HG03442 (cell line): Measurements from ENCODE around the gene RERG.

Experiments used
- ATAC-seq: cut with Tn5 transposase; IDR thresholded peaks from one replicate; pipeline ENCODE4 v1.9.1; 2021; ENCODE audit warnings: mild to moderate bottlenecking, moderate library complexity; ENCODE audit not compliant: unreplicated experiment

RERG gene

DNA sequence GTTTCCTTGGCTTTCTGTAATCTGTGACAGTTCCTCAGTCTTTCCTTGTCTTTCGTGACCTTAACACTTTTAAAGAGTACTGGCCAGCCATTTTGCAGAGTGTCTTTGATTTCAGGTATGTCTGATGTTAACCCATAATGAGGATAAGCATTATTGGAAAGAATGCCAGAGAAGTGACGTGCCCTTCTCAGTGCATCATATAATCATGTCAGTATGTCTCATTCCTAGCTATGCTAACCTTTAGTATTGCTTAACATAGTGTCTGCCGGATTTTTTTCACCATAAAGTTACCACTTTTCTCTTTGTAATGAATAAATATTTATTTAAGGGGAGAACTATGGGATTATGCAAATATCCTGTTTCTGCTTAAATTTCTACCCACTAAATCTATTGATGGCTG is 28.5 kb downstream of the RERG start:
- no peak for ATAC-seq

DNA sequence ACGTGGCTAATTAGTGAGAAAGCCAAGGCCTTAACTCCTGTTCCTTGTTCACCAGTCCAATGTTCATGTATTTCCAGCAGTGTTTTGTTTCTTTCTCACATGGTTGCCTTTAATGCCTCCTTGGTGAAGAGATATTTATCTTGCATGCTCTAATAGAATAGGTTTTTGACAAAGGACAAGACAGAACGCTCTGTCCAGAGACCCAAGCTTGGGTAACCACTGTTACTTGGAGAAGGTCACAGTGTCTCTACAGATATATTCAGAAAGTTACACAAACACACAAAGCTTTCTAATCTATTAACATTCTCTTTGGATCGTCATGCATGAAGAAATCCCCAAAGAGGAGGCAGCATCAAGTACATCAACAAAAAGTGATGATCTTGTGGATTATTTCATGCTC is 33.1 kb downstream of the RERG start:
- no peak for ATAC-seq

DNA sequence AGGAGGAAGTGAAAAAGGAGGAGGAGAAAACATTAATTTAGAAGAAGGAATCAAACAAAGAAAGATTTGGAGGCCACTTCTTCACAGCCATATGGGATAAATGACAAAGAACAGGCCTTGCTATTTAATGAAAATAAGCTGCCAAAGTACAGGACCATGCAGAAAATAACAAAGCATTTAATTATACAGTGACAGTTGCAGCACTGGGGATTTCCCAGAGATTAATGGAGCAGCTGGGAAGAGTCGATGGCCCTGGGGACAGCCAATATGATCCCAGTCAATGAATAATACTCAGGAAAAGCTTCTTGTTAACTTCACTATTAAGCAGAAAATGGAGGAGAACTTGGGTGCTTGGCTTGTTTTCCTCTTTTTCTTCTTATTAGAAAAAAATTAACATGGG is 34.6 kb downstream of the RERG start:
- no peak for ATAC-seq

DNA sequence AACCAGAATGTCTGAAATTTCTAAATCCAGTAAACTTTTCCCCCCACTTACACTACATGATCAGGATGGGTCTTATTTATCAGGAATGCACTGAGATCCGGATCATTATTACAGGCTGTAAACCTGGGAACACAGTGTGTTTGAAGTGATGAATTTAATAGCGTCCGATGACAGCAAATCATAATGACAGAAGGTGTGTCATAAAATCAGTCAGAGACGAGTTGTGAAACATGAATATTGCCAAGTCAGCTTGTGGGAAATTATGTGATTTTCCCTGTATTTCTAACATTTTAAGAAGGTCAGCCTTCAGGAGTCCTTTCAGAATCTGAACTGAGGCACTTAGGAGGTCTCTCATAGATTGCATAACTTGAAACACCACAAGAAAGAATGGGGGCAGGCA is 36.7 kb downstream of the RERG start:
- no peak for ATAC-seq

DNA sequence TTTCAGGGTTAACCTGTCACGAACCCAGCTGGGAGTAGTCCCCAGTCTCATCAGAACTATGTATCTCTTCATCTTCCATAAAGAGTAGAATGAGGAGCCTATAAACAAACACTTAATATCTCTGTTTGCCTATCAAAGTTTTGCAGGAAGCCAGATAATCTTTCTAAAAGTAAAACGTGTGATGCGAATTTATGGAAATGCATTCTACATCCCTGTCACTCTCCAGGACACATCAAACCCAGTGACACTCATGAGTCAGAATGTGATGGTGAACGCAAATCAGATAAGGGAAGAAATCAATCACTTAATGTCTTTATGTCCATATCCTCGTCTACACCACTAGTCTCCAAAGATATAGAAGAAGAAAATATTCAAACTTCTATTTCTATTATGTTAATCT is 37.4 kb downstream of the RERG start:
- no peak for ATAC-seq

DNA sequence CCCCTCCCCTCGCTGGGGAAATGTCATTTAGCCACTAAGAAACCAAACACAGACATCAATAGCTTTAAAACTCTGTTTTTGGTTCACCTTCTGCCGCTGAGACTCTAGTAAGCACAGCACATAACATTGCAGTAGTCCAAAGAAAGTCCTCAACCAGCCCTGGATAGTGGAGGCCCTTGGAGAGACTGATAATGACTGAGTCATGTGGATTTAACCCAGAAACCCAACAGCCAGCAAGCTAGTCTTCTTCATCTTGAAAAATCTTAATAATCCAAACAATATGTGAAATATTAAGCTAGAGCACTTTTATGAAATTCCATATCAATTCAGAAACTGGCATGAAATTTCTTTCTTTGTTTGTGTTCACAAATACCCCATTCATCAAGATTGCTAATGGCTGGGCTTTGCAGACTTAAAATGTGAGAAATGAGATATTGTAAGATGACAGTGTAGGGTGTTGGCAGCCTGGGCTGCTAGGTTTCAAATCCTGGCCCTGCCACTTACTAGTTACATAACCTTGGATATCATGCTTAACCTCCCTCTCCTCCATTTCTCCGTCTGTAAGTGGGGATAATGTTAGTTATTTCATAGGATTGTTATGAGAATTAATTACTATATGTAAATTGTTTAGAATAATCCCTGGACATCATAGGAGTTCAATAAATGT is 40.1 kb downstream of the RERG start:
- no peak for ATAC-seq

DNA sequence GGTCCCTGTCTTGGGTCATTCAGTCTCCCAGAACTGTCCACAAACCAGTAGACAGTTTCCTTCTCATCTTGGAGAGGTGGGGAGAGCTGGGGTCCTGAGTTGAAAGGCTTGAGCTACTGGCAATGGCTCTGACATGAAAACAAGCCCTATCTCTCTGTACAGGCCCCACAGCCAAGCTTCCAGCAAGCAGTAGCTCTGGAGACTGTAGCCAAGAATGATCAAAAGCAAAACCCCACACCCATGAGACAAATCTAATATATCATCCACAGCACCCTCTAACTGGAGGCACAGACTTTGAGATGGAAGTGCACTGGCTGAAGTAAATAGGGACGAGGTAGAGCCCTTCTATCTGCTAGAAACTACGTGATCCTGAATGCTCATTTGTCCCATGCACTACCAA is 40.9 kb downstream of the RERG start:
- no peak for ATAC-seq

DNA sequence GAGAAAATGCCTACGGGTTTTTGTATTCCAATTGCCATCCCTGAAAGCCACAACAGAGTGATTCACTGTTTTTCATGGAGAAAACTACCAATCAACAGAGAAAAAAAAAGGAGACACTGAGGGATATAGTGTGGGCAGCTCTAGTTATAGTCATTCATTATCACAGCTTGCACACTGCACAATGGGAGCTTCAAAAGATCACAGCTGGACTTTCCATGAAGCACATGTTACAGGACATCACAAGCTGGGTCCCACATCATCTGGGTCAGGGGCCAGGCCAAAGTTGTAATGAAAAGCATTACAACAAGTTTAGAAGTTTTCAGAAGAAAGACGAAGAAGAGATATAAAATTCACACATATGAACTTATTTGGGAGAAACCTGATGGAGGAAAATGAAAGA is 41.5 kb downstream of the RERG start:
- no peak for ATAC-seq

DNA sequence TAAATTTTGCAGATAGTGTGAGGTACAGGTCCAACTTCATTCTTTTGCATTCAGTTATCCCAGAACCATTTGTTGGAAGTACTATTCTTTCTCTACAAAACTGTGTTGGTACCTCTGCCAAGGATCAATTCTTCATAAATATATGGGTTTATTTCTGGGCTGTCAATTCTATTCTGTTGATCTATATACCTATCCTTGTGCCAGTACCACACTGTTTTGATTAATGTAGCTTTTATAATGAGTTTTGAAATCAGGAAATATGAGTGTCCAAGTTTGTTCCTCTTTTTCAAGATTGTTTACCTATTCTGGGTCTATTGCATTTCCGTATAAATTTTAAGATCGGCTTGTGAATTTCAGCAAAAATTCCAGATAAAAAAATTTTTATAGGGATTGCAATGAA is 48.1 kb downstream of the RERG start:
- ATAC-seq, result no peak

DNA sequence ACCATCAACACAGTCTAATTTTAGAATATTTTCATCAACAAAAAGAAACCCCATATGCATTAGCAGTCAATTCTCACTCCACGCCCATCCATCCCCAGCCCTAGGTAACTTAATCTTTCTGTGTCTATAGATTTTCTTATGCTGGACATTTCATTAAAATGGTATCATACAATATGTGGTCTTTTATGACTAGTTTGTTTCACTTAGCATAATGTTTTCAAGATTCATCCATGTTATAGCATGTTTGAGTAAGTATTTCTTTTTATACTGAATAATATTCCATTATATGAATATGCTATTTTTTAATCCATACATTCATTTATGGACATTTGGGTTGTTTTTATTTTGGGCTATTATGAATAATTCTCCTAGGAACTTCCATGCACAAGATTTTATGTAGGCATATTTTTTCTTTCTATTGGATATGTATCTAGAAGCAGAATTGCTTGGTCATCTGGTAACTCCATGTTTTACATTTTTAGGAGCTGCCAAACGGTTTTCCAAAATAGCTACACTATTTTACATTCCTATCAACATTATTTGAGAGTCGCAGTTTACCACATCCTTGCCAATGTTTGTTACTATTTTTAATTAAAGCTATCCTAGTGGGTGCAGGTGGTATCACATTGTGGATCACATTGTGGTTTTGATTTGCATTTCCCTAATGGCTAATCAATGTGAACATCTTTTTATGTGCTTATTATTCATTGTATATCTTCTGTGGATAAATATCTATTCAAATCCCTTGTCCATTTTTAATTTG is 49.0 kb downstream of the RERG start:
- ATAC-seq, result no peak

DNA sequence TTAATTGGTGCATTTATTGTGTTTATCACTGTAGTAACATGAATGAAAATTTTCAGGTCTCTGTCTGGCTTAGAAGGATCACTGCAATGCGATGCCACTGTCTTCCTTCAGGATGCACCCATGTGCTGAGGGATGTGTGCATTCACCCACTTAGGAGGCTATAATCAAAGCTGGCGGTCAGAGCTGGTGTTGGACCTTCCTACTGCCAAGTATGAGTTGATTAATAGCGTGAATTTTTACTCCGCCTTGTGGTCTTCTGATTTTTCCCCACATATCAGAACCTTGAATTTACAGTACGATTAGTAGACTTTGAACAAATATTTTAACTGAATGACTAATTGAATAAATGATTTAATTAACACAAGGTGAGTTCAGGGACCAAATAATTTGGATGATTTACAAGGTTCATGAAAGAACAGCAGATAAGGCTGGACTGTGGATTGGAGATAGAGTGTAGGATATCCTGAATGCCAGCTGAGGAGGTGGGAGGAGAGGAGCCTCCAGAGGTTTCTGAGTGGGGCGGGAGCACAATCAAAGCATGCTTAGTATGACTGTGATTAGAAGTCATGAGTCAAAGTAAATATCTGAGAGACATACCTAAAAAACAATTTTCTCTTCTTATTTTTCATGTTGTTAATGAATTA is 50.1 kb downstream of the RERG start:
- ATAC-seq, result no peak

DNA sequence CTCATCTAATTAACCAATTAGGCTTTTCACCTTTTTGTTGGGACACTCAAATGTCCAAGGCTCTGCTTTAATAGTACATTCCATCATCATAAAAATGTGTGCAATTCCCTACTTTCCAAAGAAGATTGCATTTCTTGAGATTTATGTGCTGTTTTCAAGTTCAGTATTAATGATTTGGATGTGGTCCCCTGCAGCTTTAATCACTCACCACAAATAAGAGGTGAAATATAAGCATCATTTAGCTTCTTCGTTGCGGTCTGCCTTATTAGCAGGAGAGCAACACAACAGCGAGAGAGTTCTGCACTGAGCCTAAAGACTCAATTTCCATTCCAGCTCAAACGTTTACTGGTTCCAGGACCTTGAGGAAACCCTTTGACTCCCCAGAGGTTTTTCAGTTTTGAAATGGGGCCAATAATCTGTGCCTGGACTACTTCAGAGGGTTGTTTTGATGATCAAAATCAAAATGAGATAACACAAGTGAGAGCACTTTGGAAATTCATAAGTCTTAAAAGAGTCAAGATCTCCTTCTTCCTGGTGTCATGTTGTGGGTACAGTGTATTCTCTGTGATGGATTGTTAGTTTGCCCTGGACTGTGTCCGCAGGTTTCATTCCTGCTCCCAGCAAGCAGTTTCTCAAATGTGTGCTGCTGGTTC is 53.1 kb downstream of the RERG start:
- ATAC-seq, result no peak

DNA sequence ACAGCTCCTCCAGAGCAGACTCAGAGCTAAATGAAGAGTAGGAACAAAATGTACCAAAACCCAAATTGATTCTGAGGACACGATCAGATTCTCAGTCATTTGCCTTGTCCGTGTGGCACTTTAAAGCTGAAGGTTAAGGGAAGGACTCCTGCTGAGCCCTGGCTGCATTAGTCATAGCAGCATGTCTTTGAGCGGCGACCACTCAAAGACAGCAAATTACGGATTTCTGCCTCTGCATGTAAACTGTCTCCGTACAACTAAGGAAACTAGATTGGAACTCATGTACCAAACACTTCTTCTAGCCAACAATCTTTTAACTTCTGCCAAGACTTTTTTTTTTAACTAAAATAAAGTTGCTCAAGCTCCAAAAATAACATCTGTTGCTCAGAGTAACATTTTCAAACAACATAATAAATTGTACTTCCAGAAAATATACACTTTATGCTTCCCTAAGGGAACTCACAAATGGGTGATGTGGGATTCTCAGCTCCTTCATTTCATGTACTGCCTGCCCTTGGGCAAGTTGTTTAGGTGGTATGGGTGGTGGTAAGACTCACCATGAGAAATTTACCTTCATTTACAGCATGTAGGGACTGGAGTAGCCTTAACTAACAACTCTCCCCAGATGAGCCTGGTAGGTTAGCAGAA is 56.1 kb downstream of the RERG start:
- no peak for ATAC-seq

DNA sequence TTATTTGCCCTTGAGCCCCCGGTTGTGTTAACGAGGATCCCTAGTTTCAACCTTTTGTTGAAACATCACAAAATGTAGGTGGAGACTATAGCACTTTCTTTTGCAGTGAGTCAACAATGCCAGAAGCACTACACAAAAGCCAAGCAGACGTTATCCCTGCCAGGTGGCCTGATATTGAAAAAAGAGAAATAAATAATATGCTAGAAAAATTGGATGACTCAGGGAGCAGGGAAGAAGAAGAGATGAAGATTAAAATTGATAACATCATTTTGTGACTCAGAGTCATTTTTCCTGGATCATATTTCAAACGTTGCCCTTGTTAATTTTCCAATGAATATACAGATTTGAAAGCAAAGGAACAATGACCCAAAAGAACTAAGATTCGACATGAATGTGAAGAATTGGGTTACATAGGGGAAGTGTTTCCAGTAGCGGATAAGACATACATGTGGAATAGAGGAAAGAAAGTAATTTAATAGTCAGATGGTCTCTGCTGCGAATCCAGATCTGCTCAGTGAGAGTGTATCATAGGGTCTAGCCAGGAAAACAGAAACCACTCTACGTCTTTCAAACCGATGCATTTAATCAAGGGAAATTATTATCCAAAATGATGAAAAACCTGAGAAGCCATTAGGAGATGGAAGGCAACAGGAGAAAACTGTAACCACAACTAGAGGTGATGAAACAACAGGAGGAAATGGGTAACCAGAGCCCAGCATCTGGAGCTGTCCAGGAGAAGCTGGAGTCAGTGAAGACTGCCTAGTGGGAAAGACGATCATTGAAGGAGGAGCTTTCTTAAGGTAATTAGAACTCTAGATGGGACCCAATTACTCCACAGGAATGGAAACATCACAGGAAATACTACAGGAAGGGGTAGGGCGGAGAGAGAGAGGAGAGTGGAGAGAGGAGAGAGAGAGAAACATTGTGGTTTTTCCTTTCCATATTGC is 57.9 kb downstream of the RERG start:
- no peak for ATAC-seq

DNA sequence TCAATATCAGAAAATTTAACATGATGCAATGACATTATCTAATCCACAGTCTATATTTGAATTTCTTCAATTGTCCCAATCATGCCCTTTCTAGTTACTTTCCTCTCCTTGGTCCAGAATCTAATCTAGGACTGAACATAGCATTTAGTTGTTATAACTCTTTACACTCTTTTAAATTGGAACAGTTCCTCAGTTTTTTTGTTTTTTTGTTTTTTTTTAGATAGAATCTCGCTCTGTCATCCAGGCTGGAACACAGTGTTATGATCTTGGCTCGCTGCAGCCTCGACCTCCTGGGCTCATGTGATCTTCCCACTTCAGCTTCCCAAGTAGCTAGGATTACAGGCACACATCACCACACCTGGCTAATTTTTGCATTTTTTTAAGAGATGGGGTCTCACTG is 63.1 kb downstream of the RERG start:
- no peak for ATAC-seq

DNA sequence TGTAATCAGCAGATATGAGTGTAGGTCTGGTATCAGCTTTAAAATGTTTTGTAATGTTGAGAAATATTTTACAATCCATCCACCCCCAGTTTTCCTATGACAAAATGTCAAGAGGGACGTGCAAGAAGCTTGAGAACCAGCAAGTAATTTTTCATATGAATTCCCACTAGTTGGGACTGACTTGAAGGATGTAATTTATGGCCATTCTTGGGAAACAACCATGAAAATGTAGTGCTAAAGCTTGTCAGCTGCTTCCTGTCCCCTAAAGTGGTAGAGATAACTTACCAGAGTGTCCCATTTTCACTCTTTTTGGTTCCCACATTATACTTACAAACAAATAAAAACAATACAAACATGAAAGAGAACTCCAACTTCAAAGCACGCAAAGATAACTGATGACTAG is 63.9 kb downstream of the RERG start:
- no peak for ATAC-seq

DNA sequence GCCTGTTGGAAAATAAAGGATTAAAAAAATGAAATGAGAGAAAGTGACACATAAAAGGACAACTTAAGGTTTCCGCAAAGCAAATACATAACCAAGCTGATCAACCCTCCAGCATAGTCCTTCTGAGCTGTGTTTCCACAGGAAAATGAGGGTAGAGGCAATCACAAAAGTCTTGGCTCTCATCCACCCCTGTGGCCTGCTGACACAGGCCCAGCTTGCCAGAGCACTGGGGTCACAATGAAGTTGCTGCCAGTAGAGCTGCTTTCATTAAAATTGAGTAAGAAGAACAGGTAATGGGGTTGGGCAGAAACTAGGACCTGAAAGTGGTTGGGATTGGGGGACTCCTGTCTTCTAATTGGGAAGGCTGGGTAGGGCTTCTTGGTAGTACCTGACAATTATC is 65.9 kb downstream of the RERG start:
- ATAC-seq, result no peak

DNA sequence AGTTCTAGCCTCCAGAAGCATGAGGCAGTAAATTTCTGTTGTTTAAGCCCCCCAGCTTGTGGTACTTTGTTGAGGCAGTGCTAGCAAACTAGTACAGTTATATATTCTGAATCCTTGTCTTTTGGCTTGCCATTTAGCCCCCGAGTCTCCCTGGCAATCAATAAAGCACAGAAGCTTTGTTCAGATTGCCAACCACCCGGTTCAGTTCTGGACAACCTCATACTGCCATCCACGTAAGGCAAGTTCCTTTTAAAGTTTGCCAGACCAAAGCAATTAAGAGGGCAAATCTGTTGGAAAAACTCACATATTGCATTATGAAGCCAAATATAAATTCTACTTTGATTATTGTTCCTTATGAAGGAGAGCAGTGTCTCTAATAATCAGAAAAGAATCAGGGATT is 67.1 kb downstream of the RERG start:
- no peak for ATAC-seq

DNA sequence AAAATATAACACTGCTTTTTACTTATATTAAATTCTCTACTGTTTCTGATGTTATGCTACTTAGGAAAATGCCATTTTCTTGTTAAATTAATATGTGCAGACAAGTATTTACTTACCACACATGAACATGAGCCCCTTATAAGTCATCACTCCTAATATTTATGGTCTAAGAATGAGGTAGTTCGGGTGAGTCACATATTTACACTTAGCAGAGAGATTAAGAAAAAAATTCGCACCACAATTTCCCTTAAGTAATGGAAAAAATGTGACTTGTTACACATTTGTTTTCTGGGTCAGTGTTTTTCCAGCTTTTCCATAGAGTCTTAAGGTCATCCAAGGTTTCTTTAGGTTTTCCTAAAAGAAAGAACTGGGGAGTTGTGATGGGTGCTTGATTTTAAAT is 68.3 kb downstream of the RERG start:
- ATAC-seq, result no peak

DNA sequence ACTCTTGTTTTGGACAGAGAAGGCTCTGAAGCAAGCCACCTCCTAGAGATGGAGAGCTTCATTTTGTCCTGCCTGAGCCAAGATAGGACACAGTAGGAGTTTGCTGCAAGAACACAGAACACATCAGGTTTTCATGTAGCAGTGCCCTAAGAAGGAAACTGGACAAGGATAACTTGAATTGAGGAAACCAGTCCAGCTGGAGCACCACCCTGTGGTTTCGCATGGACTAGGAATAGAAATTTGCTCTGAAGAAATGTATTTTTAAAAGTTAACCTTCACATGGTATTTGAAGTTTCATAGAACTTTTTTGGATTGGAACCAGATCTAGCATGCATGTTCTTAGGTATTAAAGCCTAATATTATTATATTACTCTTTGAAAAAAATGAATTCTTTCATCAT is 68.8 kb downstream of the RERG start:
- ATAC-seq, result no peak
